Nephron (organoid): ENCODE measurements around the gene ITFG2.
A peak's percentile ranks its signal among the peaks of the same experiment; 100 is the strongest.

Source experiments
- H3K27ac Mint-ChIP-seq, 3 experiments: 2 replicates each; pipeline ENCODE4 v1.8.0; 2020; ENCODE audit warnings: mixed read lengths in 3 of 3, mild to moderate bottlenecking in 2 of 3, moderate library complexity in 1 of 3
- H3K27me3 Mint-ChIP-seq: 2 replicates; pipeline ENCODE4 v1.8.0; 2021; ENCODE audit warnings: low read depth, mild to moderate bottlenecking, moderate library complexity, mixed read lengths
- H3K36me3 Mint-ChIP-seq: 2 replicates; pipeline ENCODE4 v1.8.0; 2020; ENCODE audit warnings: low read depth, mixed read lengths
- H3K4me1 Mint-ChIP-seq: 2 replicates; pipeline ENCODE4 v1.8.0; 2020; ENCODE audit warnings: mixed read lengths
- H3K4me3 Mint-ChIP-seq, 3 experiments: 2 replicates each; pipeline ENCODE4 v1.8.0; 2020; ENCODE audit warnings: mild to moderate bottlenecking in 3 of 3, mixed read lengths in 3 of 3, moderate library complexity in 2 of 3
- H3K9me3 Mint-ChIP-seq: 2 replicates; pipeline ENCODE4 v1.8.0; 2020; ENCODE audit warnings: mixed read lengths
- TF ChIP-seq, protein P1 (sequence below), 3 experiments: fragments of 200-600 bp; sonication (generic); IDR thresholded peaks; one replicate each; pipeline ENCODE4 v1.5.0; 2021; ENCODE audit warnings: antibody characterized with exemption in 3 of 3; ENCODE audit not compliant: unreplicated experiment in 3 of 3

The ITFG2 gene

DNA sequence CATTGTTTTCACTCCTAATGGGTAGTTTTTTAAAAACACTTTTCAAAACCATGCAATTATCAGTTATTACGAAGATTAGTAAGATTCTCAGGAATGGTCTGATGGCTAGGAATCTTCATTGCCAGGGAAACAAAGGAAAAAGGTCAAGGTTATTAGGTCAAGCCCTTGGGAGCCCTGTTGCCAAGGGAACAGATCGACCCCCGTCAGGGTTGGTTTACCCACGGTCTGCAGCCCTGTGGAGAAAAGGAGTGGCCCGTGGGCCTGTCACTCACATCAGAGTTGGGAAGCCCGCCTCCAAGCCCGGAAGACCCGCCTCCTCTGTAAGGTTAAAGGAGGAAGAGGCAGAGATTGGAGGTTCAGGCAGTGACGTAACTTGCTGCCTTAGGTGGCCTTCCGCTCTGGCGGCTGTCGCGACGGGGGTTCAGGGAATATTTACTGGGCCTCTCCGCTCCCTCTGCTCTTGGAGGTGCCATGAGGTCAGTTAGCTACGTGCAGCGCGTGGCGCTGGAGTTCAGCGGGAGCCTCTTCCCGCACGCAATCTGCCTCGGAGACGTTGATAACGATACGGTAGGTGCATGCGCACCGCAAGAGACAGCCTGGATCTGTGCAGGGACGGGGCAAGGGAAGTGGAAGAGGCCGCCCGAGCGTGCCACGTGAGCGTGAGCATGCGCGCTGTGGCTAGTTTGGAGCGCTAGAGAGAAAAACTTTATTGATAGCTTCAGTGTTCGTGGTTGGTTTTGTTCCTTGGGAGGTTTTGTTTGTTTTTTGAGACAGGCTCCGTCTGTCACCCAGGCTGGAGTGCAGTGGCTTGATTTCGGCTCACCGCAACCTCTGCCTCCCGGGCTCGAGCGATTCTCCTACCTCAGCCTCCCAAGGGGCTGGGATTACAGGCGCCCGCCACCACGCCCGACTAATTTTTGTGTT, at the start of gene ITFG2:
Gene ITFG2 (plus strand): TSS at position 379 of the 924 bp plus-strand sequence. CDS start 93 bp downstream, at position 472.
- H3K4me1 Mint-ChIP-seq: peaks cover 15% of the 10 kb centered on the region
- H3K9me3 Mint-ChIP-seq: no peaks in the 10 kb centered on the region
- peaks cover 9% of the 10 kb centered on the region for H3K36me3 Mint-ChIP-seq
- peak within 1 kb of the TSS; percentile 98 to 99 (median 99) for H3K4me3 Mint-ChIP-seq
- H3K27ac Mint-ChIP-seq: peak within 1 kb of the TSS; percentile 98 to 100 (median 100)
- no peaks in the 10 kb centered on the region for H3K27me3 Mint-ChIP-seq
- TF ChIP-seq, protein P1, sequence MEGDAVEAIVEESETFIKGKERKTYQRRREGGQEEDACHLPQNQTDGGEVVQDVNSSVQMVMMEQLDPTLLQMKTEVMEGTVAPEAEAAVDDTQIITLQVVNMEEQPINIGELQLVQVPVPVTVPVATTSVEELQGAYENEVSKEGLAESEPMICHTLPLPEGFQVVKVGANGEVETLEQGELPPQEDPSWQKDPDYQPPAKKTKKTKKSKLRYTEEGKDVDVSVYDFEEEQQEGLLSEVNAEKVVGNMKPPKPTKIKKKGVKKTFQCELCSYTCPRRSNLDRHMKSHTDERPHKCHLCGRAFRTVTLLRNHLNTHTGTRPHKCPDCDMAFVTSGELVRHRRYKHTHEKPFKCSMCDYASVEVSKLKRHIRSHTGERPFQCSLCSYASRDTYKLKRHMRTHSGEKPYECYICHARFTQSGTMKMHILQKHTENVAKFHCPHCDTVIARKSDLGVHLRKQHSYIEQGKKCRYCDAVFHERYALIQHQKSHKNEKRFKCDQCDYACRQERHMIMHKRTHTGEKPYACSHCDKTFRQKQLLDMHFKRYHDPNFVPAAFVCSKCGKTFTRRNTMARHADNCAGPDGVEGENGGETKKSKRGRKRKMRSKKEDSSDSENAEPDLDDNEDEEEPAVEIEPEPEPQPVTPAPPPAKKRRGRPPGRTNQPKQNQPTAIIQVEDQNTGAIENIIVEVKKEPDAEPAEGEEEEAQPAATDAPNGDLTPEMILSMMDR (IDR thresholded peaks at IDR 0.05; ENCODE audit: unreplicated experiment in 3 of 3): no peak

DNA sequence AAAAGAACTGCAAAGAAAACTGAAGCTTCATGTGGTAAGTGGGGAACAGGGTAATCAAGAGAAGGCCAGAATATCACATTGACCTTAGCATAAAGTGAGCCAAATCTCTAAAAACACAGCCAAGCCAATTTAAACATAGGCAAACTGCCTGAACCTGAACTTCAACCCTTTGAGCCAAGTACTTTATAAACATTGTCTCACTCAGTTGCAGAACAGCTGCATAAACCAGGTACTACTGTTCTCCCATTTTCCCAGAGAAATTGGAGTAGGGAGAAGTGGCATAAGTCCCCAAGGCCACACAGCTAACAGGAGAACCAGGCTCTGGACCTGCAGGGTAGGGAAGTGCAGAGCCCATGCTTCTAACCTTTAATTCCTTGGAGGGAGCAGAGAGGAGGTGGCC, 48.1 kb upstream of the ITFG2 start:
- Mint-ChIP-seq H3K9me3 (no peaks in the 10 kb centered on the region), H3K4me1 (no peaks in the 10 kb centered on the region), H3K4me3 (no peak overlapping the region), H3K27ac (no peak overlapping the region), H3K36me3 (no peaks in the 10 kb centered on the region), H3K27me3 (peaks cover 8% of the 10 kb centered on the region)
- TF ChIP-seq, protein P1 (IDR thresholded peaks at IDR 0.05; ENCODE audit: unreplicated experiment in 3 of 3): no peak

DNA sequence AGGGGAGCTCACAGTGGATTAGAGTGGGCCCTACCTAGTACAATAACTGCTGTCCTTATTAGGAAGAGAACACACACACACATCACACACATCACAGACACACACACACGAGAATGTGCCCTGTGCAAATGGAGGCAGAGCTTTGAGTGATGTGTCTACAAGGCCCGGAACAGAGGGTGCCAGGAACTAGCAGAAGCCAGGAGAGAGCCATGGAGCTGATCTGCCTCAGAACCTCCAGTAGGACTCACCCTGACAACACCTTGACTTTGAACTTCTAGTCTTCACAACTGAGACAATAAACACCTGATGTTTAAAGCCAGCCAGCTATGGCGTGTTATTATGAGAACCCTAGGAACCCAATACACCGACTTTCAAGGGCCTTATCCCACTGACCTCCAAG, 47.4 kb upstream of the ITFG2 start:
- no peaks in the 10 kb centered on the region for H3K36me3 Mint-ChIP-seq

DNA sequence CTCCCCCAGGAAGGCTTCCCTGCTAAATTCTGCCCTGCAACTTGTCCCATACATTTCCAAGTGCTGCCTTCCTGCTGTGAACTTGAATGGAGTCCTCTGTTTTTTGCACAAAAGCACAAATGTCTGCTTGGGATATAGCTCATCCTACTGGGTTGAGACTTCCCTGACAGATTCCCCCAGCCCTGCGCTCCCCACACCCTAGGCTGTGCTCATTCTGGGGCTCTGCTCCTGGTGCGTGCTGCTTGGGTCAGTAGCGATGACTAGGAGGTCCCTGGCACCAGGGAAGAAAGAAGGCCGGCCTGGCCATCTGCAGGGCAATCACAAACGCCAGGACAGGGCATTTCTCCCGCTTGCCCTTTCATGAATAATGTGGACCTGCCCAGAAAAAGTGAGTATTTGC, 46.9 kb upstream of the ITFG2 start:
- H3K27me3 Mint-ChIP-seq: peaks cover 8% of the 10 kb centered on the region
- TF ChIP-seq, protein P1 (IDR thresholded peaks at IDR 0.05; ENCODE audit: unreplicated experiment in 3 of 3): no peak
- no peak overlapping the region for H3K27ac Mint-ChIP-seq
- no peak overlapping the region for H3K4me3 Mint-ChIP-seq
- no peaks in the 10 kb centered on the region for H3K36me3 Mint-ChIP-seq
- H3K9me3 Mint-ChIP-seq: no peaks in the 10 kb centered on the region
- no peaks in the 10 kb centered on the region for H3K4me1 Mint-ChIP-seq

More for the DNA sequence above, 47.4 kb upstream of the ITFG2 start:
- peaks cover 8% of the 10 kb centered on the region for H3K27me3 Mint-ChIP-seq
- H3K27ac Mint-ChIP-seq: no peak overlapping the region
- no peaks in the 10 kb centered on the region for H3K9me3 Mint-ChIP-seq
- TF ChIP-seq, protein P1 (IDR thresholded peaks at IDR 0.05; ENCODE audit: unreplicated experiment in 3 of 3): no peak
- H3K4me1 Mint-ChIP-seq: no peaks in the 10 kb centered on the region
- H3K4me3 Mint-ChIP-seq: no peak overlapping the region

DNA sequence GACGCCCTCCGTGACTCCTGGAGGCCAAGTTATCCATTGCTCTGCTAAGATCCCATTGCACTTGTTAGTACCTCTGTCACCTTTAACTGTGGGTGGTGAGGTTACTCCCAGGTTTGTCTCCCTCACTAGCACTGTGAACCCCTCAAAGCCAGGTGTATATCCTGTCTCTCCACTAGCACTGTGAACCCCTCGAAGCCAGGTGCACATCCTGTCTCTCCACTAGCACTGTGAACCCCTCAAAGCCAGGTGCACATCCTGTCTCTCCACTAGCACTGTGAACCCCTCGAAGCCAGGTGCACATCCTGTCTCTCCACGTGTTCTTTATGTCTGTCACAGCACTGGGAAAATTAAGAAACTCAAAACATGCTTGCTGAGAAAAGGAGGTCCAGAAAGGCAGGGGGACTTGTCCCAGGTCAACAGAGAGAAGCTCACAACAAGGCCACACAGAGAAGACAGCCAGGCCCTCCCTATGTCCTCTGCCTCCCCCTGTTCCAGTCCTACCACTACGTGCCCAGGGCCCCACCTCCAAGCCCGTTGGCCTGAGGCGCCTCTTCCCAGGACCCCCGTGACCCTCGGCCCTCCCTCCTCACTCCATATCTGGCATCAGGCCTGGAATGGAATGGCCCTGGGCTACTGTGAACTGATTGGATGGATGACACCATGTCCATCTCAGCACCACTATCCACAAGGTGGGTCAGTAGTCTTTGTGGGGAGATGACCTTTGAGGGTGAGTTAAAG, 44.1 kb upstream of the ITFG2 start:
- TF ChIP-seq, protein P1 (IDR thresholded peaks at IDR 0.05; ENCODE audit: unreplicated experiment in 3 of 3): no peak
- Mint-ChIP-seq H3K27ac (no peak overlapping the region), H3K27me3 (peaks cover 12% of the 10 kb centered on the region), H3K9me3 (no peaks in the 10 kb centered on the region), H3K4me1 (no peaks in the 10 kb centered on the region), H3K36me3 (no peaks in the 10 kb centered on the region), H3K4me3 (no peak overlapping the region)
